ENCODE measurements around the gene ALG1.
"Not testable (repeated sequence)": the region's sequence is repeated elsewhere in the genome, so short reads cannot be mapped to it uniquely, and the experiment has no call there.

ALG1 gene

GRCh38 chr16:5045499-5046115 lies 26.0 kb upstream of the ALG1 start:
- no peak for DNase-seq

GRCh38 chr16:5046914-5047313 lies 24.7 kb upstream of the ALG1 start:
- no peak for DNase-seq

GRCh38 chr16:5054876-5055865 lies 16.5 kb upstream of the ALG1 start:
- no peak for DNase-seq

GRCh38 chr16:5056352-5056751 lies 15.3 kb upstream of the ALG1 start:
- peak; percentile 87 for DNase-seq

- no peak for DNase-seq
Observed at GRCh38 chr16:5058476-5058875, 13.2 kb upstream of the ALG1 start.

- no peak for DNase-seq
Observed at GRCh38 chr16:5059386-5060072, 12.1 kb upstream of the ALG1 start.

- DNase-seq, result no peak
Observed at GRCh38 chr16:5060073-5060641, 11.5 kb upstream of the ALG1 start.

- DNase-seq, result no peak
Observed at GRCh38 chr16:5062051-5062450, 9.6 kb upstream of the ALG1 start.

GRCh38 chr16:5062790-5063765 lies 8.6 kb upstream of the ALG1 start:
- DNase-seq, result no peak

GRCh38 chr16:5064915-5065314 lies 6.7 kb upstream of the ALG1 start:
- no peak for DNase-seq

GRCh38 chr16:5065326-5065725 lies 6.3 kb upstream of the ALG1 start:
- DNase-seq, result no peak

GRCh38 chr16:5065813-5066212 lies 5.8 kb upstream of the ALG1 start, which contains the start of gene C16orf89:
Gene C16orf89 (minus strand): TSS chr16:5065956. CDS start chr16:5065908, 48 bp downstream.
- no peak for DNase-seq

GRCh38 chr16:5066511-5066910 lies 5.1 kb upstream of the ALG1 start:
- DNase-seq, result no peak

GRCh38 chr16:5069048-5069447 lies 2.6 kb upstream of the ALG1 start:
- no peak for DNase-seq

GRCh38 chr16:5069854-5070253 lies 1.8 kb upstream of the ALG1 start:
- no peak for DNase-seq

GRCh38 chr16:5070431-5071186 lies 1.0 kb upstream of the ALG1 start:
- no peak for DNase-seq

GRCh38 chr16:5071341-5071680 lies 332 bp upstream of the ALG1 start:
- DNase-seq, result no peak

GRCh38 chr16:5072334-5073278 lies 963 bp downstream of the ALG1 start:
- DNase-seq, result peak; percentile 22

GRCh38 chr16:5073279-5073629 lies 1.6 kb downstream of the ALG1 start:
- DNase-seq, result no peak

- DNase-seq, result not testable (repeated sequence)
Observed at GRCh38 chr16:5073771-5074170, 2.1 kb downstream of the ALG1 start.

Measured in hematopoietic multipotent progenitor cell treated with erythropoietin and hydrocortisone succinate and interleukin-3 and kit ligand, for 6 days (in vitro differentiated cells).